SH-SY5Y (cell line): ENCODE measurements around the gene RELL1.

Experiments used
- GATA2 ChIP-seq: IDR thresholded peaks from 2 replicates; pipeline ENCODE4 v1.6.1; 2011; ENCODE audit warnings: mild to moderate bottlenecking, low read depth, low read length
- GATA3 ChIP-seq: IDR thresholded peaks from 2 replicates; pipeline ENCODE4 v1.6.1; 2011; ENCODE audit warnings: low read depth, mild to moderate bottlenecking, low read length, moderate library complexity

DNA sequence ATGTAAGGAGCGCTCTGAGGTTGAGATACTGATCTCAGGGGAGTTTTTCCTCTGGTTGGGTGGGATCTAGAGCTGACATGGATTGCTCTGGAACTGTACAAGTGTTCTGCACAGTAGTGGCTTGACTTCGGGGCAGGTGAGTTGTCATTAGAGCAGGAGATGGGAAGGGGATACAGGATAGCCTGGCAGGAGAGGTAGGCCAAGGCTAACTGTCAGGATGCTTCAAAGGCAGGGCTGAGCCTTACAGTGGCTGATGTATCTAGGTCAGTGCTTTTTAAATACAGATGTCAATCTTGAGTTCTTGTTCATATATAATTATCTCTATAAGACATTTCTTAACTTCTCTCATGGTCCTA lies 43.5 kb upstream of the RELL1 start:
- TF ChIP-seq GATA3 (no peak), GATA2 (no peak)
